Posterior vena cava (tissue), 2 donors: Measurements from ENCODE around the gene SEPTIN11. TPM values are rescaled to one million over a fixed set of nuclear protein-coding genes. Genes with fewer than 3 reads are reported as not detected.
"Not testable (repeated sequence)": the region's sequence is repeated elsewhere in the genome, so short reads cannot be mapped to it uniquely, and the experiment has no call there.

Experiments
- DNase-seq: peaks from one replicate; pipeline ENCODE4 v3.0.0-alpha.2; 2020; ENCODE audit warnings: low spot score
- intact Hi-C, 2 donors: fragments of 100-400 bp; cut with DNase I; formaldehyde crosslinking; loops; one replicate each; pipeline versions ENCODE4 v1.14.1 to v1.14.2; 2022 to 2023
- total RNA-seq, 2 donors: library from RNA; stranded (reverse); fragmentation: NEBNext Ultra II Directional; extraction: Animal tissue kit (Norgen Biotek cat#: 25700); gene quantifications; one replicate each; pipeline ENCODE4 v1.2.1, GENCODE V29; 2021
- donor health status: DM: yes; HTN: yes; CAD: no.
- donor health status: DM: yes; HTN: yes; CAD: no.

The SEPTIN11 gene
- total RNA-seq, 2 donors from 2014 or later = 140 to 154 TPM

DNA sequence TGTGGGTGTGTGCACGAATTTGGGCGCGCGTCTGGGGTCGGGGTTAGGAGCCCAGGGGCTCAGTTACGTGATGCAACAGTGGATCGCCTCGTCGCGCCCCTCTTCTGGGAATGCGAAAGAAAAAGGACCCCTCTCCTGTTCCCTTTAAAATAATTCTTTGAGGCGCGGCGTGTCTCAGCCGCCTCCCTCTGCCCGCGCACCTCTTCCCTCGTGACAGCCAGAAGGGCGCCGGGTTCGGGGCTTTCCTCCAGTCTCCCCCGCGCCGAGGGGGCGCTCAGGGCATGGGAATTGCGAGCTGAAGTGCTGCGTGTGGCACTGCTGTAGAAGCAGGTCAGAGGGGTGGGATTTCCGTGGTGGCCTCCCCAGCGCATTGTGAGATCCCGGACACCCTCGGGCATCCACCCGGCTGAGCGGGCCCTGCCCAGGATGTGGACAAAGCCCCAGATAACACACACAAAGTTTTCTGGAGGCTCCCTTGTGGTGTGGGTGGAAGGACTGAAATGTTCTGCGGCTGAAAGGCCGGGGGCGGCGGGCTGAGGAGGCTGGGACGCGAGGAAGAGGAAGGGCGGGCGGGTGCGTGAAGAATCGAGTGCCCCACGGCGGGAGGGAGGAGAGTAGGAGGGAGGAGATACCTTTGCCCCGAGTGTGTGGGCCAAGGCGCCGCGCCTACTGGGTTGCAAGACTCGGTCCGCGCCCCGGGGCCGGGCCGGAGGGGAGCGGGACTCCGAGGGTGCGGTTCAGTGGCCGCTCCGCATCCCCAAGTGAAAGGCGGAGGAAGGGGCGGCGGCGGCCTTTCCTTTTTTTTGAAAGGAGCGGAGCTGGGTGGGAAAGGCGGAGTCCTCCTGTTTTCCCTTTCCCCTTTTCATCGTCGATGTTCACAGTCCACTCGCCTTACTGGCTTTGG lies 752 bp downstream of the SEPTIN11 start:
- peak; percentile 85 for DNase-seq
- intact Hi-C loops = loop anchor here in 1 of 2 donors (10.0 kb wide), 1 partner anchor 54 kb away; no protein-coding TSS in a partner anchor

DNA sequence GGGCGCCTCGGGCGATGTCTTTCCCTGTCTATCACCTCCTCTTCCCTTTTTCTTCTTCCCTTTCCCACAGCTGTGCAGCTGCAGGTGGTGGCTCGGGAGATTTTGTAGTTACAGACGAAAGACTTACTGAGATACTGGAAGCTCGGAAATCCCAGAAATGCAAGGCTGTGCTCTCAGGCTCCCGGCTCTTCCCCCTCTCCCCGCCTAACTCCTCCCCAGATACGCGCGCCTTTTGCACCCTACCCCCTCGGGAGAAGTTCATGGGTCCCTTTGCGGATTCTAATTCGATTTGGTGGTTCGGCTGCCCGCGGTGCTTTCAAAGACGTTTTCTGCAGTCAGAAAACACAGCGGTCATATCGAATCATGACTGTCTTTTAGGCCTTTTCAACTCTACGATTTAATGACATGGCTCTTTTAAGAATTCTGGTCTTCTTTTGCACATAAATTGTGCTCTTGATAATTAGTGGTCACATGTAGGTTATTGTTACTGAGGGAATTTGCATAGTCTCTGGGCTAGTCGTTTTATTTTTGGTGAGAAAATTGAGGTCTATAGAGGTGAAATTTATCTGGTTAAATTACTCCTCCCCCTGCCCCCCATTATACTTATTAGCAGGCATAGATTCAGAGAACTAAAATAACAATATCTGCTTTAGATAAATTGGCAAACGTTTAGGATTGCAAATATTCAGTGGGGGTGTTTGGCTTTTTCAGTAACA lies 1.6 kb downstream of the SEPTIN11 start:
- peak; percentile 81 for DNase-seq
- intact Hi-C loops = loop anchor here in 1 of 2 donors (10.0 kb wide), 1 partner anchor 54 kb away; no protein-coding TSS in a partner anchor

DNA sequence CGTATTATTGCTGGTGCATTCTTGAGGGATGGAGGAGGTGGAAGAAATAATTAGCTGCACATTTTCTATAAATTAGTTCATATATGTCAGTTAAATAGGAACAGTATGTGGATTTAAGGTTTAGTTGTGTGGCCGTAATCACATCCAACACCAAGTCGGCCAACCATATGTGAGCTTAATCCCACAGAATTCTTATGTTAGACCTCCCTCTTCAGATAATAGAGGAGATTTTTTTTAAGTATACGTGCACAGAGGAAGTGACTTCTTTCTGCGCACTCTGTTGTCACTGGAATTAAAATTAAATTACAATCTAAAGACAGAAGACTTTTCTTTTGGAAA lies 2.1 kb downstream of the SEPTIN11 start:
- intact Hi-C loops = loop anchor here in 1 of 2 donors (10.0 kb wide), 1 partner anchor 53 kb away; no protein-coding TSS in a partner anchor
- no peak for DNase-seq

DNA sequence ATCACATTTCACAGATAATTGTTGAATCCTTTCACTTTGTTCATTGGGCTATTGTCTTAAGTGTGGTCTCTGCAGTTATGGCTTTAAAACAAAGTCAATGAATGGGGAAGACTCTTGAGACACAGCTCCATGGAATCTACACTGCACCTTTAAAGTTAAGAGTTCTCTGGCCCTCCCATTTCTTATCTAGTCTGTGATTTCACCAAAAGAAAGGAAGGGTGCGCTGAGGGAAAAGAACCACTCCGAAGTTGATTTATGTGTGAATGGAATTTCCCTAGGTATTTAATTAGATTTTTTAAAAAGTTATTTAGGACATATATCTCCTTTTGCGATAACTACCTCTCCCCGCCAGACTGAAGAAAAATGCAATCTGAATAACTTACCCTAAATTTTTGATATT lies 2.5 kb downstream of the SEPTIN11 start:
- no peak for DNase-seq
- intact Hi-C loops = loop anchor here in 1 of 2 donors (10.0 kb wide), 1 partner anchor 53 kb away; no protein-coding TSS in a partner anchor

DNA sequence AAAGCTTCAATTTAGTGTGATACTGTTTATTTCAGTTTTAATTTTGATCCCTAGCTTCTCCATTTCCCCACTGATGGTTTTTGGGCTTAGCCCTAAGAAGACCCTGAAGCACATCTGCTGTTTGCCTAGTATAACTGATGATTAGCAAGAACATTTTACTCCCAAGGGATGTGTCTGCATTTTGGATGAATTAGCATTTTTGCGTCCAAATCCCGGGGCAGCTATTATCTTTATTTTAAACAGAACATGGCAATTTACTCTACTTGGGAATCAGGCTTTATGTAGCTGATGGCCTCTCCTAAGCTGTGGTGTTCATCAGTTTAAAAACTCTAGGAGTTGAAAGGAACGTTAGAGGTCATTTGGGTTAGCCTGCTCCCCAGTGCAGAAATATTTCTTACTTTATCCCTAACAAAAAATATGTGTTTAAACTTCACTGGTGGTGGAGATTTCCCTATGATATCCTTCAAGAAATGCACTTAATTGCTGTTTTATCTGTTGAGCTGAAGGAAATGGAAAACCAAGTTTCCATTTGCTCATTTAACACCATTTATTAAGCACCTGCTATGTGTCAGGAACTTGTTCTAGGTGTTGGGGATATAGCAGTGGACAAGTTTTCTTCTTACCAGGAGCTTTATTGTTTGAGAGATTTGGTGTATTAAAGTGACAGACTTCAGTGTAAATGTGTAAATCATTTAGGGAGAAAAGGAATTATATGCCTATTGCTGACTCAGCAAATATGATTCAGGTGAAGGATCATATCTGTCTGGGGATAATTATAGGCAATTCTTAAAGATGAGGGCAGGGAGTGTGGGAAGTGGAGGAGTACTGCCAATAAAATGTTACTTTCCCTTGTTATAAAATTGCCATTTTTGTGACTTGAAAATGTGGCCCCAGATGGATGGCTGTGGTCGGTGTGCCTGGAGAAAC lies 3.4 kb downstream of the SEPTIN11 start:
- no peak for DNase-seq
- intact Hi-C loops = loop anchor here in 1 of 2 donors (10.0 kb wide), 1 partner anchor 52 kb away; no protein-coding TSS in a partner anchor

DNA sequence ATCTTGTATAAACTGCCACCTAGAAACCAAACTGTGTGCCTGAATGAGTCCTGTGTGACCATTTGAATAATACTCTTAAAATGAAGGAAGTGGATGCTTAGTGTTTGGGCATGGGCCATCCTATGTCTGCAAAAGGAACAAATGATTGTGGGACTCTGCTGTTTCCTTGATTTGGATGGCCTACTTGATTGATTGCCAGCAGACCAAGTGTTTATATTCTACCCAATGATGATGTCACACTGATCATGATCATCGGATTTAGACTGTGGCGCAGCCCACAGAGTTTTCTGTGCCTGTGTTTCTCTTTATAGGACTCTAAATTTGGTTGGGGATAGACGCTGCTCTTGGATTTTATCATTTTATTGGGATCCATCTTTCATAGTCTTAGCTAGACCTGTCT lies 4.4 kb downstream of the SEPTIN11 start:
- no peak for DNase-seq
- intact Hi-C loops = loop anchor here in 1 of 2 donors (10.0 kb wide), 1 partner anchor 51 kb away; no protein-coding TSS in a partner anchor

DNA sequence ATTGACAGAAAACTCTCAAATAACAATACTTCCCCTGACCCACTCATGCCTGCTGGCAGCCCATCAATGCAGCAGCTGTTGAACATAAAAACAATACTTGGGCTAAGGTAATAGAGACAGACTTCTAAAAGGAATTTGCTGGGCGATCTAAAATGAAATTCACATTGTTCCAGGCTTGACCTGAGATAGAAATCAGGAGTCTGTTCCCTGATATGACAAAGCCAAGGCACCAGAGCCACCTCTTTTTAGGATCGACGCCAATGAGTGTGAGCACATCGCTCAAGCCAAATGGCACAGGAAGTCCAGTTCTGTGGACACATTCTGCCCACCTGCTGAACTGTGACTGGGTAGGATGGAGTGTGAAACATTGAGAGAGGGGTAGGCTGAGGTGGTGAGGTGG lies 4.9 kb downstream of the SEPTIN11 start:
- no peak for DNase-seq
- intact Hi-C loops = loop anchor here in 1 of 2 donors (10.0 kb wide), 1 partner anchor 50 kb away; no protein-coding TSS in a partner anchor

DNA sequence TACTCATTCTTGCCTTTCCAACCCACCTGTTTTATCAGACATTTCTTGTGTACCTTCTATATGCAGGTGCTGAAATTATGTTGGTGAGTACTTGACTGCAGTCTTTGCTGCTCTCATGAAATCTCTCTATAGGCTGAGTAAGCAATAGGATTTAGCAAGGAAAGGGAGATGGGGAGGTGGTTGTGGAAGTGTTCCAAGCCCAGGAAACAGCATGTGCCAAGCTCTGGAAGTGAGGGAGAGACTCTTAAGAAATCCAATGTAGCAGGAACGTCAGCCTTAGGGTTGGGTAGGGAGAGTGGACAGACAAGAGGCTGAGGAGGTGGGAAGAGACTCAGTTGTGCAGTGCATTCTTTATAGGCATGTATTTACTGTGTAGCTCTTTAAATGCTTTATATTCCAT lies 5.6 kb downstream of the SEPTIN11 start:
- no peak for DNase-seq
- intact Hi-C loops = loop anchor here in 1 of 2 donors (10.0 kb wide), 1 partner anchor 50 kb away; no protein-coding TSS in a partner anchor

DNA sequence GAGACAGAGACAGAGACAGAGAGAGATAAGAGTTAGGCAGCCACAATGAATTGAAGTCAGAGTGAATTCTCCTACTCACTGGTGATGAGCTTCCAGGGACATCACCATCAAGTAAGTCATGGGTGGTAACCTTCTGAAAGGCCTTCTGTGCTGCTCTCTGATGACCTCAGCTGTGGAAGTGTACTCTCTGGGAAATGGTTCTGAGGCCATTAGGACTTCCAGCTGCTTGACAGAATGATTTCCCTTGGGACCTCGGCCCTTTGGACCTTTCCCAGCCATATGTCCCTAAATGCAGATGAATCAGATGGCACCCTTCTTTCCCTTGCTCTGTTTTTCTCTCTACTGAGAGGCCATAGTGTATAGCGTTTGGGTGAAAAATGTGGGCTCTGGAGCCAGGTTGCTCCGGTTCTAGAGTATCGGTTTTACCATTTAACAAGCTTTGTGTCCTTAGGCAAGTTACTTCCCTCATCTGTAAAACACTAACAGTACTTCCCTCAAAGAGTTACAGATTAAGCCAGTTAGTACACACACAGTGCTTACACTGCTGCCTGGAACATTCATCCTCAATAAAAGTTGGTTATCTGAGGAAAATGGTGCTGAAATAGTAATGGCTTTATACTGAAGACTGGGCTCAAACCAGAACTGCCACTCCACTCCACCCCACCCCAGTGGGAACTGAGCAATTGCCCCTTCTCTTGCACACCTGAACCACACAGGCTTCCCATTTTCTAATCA lies 7.6 kb downstream of the SEPTIN11 start:
- intact Hi-C loops = loop anchor here in 1 of 2 donors (10.0 kb wide), 1 partner anchor 48 kb away; no protein-coding TSS in a partner anchor
- no peak for DNase-seq

DNA sequence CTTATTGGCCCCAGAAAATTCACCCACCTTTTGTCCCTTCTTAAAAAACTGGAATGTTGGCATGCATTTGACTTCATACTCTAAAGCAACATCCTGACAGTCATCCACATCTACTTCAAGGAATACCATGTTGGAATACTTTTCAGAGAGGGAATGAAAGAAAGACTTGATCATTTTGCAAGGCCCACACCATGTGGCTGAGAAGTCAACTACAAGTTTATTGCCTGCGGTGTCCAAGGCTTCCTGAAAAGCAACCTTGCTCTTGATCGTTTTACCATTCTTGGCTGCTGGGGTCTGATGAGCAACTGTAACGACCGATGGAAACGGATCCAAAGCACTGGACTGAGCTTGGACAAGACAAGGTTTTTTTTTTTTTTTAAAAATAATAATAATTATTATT lies 9.3 kb downstream of the SEPTIN11 start:
- DNase-seq = no peak
- intact Hi-C loops = loop anchor here in 1 of 2 donors (10.0 kb wide), 1 partner anchor 46 kb away; no protein-coding TSS in a partner anchor

DNA sequence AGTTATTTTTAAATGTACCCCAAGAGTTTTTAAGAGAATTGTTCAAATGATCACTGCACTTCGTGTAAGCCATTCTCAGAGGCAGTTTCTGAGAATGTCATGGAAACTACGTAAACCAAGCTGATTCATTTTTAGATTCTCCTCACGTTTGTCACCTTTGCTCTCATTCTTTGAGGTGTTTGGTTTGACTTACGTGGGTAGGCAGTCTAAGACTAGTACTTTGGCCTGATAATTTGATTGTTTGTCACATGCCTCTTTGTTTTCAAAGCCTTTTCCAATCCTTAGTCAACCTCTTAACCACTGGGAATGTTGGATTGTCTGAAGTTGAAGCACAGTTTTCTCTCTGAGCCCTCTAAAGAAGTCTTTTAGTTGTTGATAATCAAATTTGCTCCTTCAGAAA lies 10.5 kb downstream of the SEPTIN11 start:
- DNase-seq = no peak
- intact Hi-C loops = no loop called here

DNA sequence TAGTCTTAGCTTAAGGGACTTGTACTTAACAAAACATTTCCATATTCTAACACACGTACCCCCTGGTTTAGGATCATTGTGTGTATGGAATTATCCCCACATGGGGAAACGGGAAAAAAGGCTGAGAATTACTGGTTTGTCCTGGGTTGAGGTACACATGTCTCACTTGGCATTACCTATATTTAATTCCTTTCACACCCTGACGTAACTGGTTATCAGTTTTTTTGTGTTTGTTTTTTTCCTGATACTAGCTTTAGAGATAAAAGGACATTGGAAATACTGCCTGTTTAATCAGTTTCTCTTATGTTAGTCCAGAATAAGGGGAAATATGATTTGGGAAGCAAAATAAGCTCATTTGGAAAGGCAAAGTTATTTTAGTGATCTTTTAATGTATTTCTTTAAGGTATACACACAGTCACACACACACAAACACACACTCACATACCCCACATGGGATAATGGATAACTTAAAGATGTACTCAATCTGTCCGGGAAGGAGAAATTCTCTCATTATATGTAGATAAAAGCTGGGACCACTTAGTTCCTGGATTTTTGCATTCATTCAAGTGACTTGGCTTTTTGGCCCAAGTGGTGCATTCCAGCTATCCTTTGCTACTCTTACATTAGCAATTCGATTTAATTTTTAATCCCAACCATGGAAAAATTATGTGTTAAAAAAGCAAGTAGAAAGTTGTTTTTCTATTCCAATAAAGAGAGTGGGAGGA lies 13.0 kb downstream of the SEPTIN11 start:
- intact Hi-C loops = no loop called here
- DNase-seq = no peak

DNA sequence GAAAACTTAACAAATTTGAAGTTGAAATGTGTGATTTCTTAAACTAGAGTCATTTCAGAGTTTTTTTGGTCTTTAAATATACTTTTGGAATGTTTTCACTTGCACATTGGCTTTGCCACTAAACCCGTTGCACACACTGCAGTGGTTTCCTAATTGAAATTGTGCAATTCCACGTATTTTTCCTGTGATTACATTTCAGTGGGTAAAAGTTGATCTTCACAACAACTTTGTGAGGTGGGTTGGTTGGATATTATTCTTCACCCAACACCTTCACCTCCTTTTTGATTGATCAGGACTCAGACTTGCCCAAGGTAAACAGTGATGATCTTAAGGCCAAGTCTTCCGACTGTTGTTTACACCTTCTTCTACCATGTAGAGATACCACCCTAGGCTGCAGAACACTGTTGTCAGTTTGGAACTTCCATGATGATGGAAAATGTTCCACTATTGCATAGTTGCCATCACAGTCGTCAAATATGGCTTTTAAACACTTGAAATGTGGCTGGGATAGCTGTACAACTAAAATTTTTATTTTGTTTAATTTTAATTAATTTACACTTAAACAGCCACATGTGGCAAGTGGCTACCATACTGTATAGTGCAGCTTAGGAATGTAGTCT lies 13.7 kb downstream of the SEPTIN11 start:
- DNase-seq = no peak
- intact Hi-C loops = no loop called here

DNA sequence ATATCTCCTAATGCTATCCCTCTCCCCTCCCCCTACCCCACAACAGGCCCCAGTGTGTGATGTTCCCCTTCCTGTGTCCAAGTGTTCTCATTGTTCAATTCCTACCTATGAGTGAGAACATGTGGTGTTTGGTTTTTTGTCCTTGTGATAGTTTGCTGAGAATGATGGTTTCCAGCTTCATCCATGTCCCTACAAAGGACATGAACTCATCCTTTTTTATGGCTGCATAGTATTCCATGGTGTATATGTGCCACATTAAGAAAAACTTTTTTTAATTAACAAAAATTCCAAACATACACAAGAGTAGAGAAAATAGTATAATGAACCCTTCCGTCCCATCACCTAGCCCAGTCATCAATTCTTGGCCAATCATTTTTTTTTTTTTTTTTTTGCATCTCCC lies 14.4 kb downstream of the SEPTIN11 start:
- DNase-seq, intact Hi-C loops: not testable (repeated sequence)

DNA sequence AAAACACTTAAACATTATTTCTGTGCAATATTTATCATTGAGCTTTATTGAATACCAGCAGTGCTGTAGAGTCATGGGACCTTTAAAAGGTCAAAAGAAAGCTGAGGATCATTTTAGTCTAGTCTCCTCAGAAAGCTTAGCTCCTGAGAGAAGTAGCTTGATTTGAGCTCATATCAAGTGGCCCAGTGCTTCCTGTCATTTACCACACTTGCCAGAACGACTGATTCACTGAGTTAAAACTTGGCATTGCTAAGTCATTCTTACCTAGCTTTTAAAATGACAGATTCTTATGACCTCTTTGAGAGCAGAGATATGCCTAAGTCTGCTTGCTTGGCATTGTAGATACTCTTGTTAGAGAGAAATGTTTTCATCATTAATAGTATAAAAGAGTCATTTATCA lies 15.2 kb downstream of the SEPTIN11 start:
- DNase-seq = no peak
- intact Hi-C loops = no loop called here

DNA sequence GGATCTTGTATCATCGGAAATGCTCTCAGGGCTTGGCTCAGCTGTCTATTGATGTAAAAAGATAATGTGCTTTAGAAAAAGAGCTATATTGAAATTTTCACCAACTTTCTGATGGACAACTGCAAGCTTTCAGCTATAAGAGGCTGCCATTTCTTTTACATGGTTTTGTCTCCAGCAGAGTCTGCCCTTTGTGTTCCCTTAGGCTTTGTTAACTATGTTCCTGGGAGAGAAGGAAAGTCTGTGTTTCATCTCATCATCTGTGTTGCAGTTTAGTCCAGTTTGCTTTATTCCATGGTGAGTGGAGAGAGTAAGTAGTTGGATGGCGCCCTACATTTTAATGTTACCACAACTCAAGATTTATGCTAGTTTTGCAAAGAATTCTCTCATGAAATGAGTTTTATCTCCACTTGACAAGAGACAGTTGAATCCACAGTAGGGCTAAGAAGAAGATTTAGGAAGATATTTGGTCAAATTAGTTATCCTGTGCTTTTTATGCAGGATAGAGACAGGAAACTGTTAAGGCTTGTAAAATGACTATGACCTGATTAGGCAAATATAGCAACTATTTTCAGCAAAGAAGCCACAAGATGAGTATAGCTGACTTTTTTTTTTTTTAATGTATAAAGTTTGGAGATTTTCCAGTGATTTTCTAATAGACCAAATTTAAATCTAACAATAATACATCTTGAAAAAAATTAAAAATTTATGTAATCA lies 16.5 kb downstream of the SEPTIN11 start:
- no peak for DNase-seq
- intact Hi-C loops = no loop called here

DNA sequence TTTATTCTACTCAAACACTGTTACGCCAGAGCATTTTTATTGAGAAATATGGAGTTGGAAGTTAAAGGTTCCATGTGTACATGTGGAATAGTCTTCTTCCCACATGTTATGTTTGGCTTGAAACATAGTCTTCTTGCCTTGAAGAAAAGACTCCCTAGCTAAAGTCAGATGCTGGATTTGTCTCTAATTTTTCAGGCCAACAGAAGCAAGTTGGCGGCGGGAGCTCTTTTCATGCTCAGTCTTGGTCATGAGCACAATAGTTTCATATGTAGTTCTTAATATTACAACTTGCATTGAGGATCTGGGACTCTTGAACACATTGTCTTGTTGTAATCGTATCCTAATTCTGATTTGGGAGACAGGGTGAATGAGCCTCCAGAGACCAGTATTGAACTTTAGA lies 19.4 kb downstream of the SEPTIN11 start:
- DNase-seq = no peak
- intact Hi-C loops = no loop called here
